Psoas muscle (tissue), 8 donors: ENCODE measurements around the gene USP51. TPM values are rescaled to one million over a fixed set of nuclear protein-coding genes. Genes with fewer than 3 reads are reported as not detected.
A peak's percentile ranks its signal among the peaks of the same experiment; 100 is the strongest.

ENCODE experiments used
- ATAC-seq, 4 donors: fragments of 200-7000 bp; cut with Tn5 transposase; one replicate each; pipeline ENCODE4 v1.9.1; 2020; ENCODE audit warnings: moderate library complexity in 3 of 4, mild to moderate bottlenecking in 2 of 4
- DNase-seq, 2 donors: peaks; one replicate each; pipeline ENCODE4 v3.0.0-alpha.2; 2020
- H3K27ac ChIP-seq: fragments of 200-600 bp; one replicate; pipeline ENCODE4 v1.8.0; 2022
- H3K27me3 ChIP-seq, 3 donors: fragments of 200-600 bp in 1 of 3; one replicate each; pipeline versions ENCODE4 v1.6.1 to v1.8.0; 2013 to 2022; ENCODE audit warnings: low read length in 2 of 3, mild to moderate bottlenecking in 2 of 3, moderate library complexity in 1 of 3; ENCODE audit not compliant: insufficient read depth in 3 of 3
- H3K36me3 ChIP-seq, 2 donors: fragments of 200-600 bp in 1 of 2; one replicate each; pipeline versions ENCODE4 v1.6.1 to v1.8.0; 2013 to 2022; ENCODE audit warnings: low read depth in 1 of 2, mild to moderate bottlenecking in 1 of 2, moderate library complexity in 1 of 2; ENCODE audit not compliant: insufficient read depth in 1 of 2
- H3K4me1 ChIP-seq: fragments of 200-600 bp; one replicate; pipeline ENCODE4 v1.8.0; 2022
- H3K4me3 ChIP-seq: fragments of 200-600 bp; one replicate; pipeline ENCODE4 v1.8.0; 2022; ENCODE audit warnings: mild to moderate bottlenecking
- H3K9me3 ChIP-seq: fragments of 200-600 bp; one replicate; pipeline ENCODE4 v1.8.0; 2022
- WGBS, 3 donors: extraction: QIAGEN DNeasy Blood & Tissue Kit; methylation state at CpG; one replicate each; pipeline versions ENCODE4 v1.1.6 to v1.1.7; 2013; 5-methylcytosine and 5-hydroxymethylcytosine counted together
- intact Hi-C, 2 donors: fragments of 100-400 bp; cut with DNase I; formaldehyde crosslinking; loops; one replicate each; pipeline versions ENCODE4 v1.11.0 to v1.14.2; 2022
- long read RNA-seq, 2 donors: library from polyadenylated mRNA; unstranded; transcript quantifications; one replicate each; pipeline ENCODE4 v2.0.0, GENCODE V29; 2021
- polyA plus RNA-seq, 3 donors: library from polyadenylated mRNA; stranded (reverse); fragments of 200-250 nt; gene quantifications; one replicate each; pipeline ENCODE4 v1.2.3, GENCODE V29; 2013
- total RNA-seq, 4 donors: library from RNA; stranded (reverse); fragmentation: NEBNext Ultra II Directional in 2 of 4; extraction: Animal tissue kit (Norgen Biotek cat#: 25700) in 2 of 4; gene quantifications; one replicate each; pipeline versions ENCODE4 v1.2.1 to v1.2.4, GENCODE V29; 2021 to 2023
- TF ChIP-seq, protein P1 (sequence below): fragments of 200-600 bp; IDR thresholded peaks from one replicate; pipeline ENCODE4 v1.8.0; 2022; ENCODE audit warnings: antibody characterized with exemption
- donor health status: healthy with polysubstance abuse.
- donor health status: DM: no; HTN: no; CAD: no; lungs with moderate emphysema.
- donor health status: Bipolar disorder and iron deficiency.
- donor health status: healthy.
- donor health status: DM: yes; HTN: yes; CAD: no.
- donor health status: DM: no; HTN: no; CAD: no.
- donor health status: DM: no; HTN: no; CAD: no.
- donor health status: DM: yes; HTN: yes; CAD: no.

The USP51 gene
- total RNA-seq (1 to 10 TPM in 1 of 4 donors, under 1 TPM in 3; 0.32 to 1.2 (median 0.42) TPM), polyA plus RNA-seq (under 1 TPM; 0.07 to 0.27 (median 0.27) TPM)
- long read RNA-seq, donor 1, result 0 reads
- long read RNA-seq, donor 2, result 0 reads

DNA sequence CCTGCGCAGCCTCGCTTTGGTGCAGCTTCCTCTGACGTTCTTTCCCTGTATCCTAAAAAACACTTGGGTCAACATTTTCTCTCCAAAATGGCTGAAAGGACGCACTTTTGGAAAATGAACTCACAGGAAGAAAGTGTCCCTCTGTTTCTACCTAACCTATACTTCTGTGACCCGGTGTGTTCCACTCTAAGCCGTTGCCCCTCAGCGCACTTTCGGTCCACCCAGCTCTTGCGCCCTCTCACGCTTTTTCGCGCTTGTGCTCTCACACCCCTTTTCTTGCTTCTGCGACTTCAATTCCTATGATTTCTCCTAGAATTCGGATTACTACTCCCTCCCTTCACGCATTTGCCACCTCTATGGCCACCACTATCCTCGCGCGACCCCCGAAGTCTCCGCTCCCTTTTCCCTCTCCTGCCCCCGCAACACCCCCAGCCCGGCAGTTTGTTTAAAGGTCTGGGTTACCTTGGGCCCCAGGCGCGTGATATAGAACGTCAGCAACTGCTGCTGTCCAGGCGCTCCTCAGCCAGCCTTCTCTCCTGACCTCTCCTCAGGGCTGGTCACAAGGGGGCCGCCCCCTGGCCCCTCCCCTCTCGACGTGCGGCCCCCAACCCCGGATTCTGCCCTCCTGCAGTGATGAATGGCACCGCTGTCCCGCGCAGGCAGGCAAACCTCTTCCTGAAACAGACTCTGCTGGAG is at the start of gene USP51:
Gene USP51, minus strand, starts transcription at position 535 of the 696 bp plus-strand sequence. CDS start 909 bp downstream, outside the sequence.
- Histone ChIP-seq H3K27ac (peak within 1 kb of the TSS; percentile 74), H3K4me1 (no peaks in the 10 kb centered on the region), H3K36me3 (no peaks in the 10 kb centered on the region), H3K9me3 (no peaks in the 10 kb centered on the region), H3K4me3 (peak within 1 kb of the TSS; percentile 77), H3K27me3 (no peaks in the 10 kb centered on the region)
- TF ChIP-seq, protein P1, sequence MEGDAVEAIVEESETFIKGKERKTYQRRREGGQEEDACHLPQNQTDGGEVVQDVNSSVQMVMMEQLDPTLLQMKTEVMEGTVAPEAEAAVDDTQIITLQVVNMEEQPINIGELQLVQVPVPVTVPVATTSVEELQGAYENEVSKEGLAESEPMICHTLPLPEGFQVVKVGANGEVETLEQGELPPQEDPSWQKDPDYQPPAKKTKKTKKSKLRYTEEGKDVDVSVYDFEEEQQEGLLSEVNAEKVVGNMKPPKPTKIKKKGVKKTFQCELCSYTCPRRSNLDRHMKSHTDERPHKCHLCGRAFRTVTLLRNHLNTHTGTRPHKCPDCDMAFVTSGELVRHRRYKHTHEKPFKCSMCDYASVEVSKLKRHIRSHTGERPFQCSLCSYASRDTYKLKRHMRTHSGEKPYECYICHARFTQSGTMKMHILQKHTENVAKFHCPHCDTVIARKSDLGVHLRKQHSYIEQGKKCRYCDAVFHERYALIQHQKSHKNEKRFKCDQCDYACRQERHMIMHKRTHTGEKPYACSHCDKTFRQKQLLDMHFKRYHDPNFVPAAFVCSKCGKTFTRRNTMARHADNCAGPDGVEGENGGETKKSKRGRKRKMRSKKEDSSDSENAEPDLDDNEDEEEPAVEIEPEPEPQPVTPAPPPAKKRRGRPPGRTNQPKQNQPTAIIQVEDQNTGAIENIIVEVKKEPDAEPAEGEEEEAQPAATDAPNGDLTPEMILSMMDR, result no peak
- ATAC-seq (peak; percentile 53 to 63 (median 54)), DNase-seq (peak; percentile 21 to 56)
- WGBS, 3 donors, result 1 to 34% (median 2%) methylated on average over 29 to 34 of the region's 34 CpGs
- intact Hi-C loops, result no loop called here

GRCh38 chrX:55524487-55524886 is 34.8 kb upstream of the USP51 start:
- no peak for DNase-seq
- no peak for ATAC-seq
- Histone ChIP-seq H3K4me3 (no peak overlapping the region), H3K4me1 (no peaks in the 10 kb centered on the region), H3K9me3 (no peaks in the 10 kb centered on the region), H3K36me3 (no peaks in the 10 kb centered on the region), H3K27me3 (peaks cover 0 to 18% (median 0%) of the 10 kb centered on the region in 3 donors), H3K27ac (no peak overlapping the region)
- TF ChIP-seq, protein P1, result no peak
- WGBS, 3 donors, result 30 to 44% (median 38%) methylated on average over 3 of the region's 3 CpGs
- intact Hi-C loops, result no loop called here

- Histone ChIP-seq H3K4me3 (no peak overlapping the region), H3K36me3 (no peaks in the 10 kb centered on the region), H3K27me3 (peaks cover 0 to 18% (median 0%) of the 10 kb centered on the region in 3 donors), H3K9me3 (no peaks in the 10 kb centered on the region), H3K4me1 (no peaks in the 10 kb centered on the region), H3K27ac (no peak overlapping the region)
- no peak for DNase-seq
- intact Hi-C loops, result no loop called here
- 74 to 96% (median 75%) methylated on average over 1 of the region's 1 CpG for WGBS, 3 donors
- ATAC-seq, result no peak
- TF ChIP-seq, protein P1, result no peak
Observed at GRCh38 chrX:55523356-55523755, 33.7 kb upstream of the USP51 start.

DNA sequence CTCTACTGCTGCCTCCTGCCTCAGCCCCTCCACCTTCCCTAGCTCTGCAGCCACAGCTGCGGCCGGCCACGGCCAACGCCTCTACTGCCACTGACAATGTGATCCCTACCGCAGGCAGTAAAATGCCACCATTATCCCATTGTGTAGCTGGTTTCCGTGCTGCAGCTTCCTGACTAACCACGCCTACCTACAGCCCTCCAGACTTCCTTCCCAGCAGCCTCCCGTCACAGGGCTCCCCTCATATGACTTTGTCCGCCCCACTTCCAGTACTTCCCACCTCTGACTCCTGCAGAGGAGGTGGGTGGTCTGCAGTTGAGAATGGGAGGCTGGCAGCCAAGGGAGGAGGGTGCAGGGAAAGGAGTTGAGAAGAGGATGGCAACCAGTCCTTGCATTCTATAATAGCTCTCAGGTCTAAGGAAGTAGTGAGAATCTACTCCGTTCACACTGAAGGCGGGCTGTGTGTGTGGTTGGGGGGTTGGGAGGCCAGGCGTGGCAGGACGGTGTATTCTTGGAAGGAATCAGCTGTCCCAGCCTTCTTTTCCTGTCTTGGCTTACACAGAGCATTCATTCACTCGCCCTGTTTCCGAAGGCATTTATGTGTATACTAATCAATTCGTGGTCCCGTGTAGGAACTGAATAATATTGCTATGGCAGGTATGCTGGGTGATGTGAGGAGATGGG is 33.1 kb upstream of the USP51 start:
- no peaks in the 10 kb centered on the region for H3K4me1 ChIP-seq
- no peak overlapping the region for H3K27ac ChIP-seq
- no peaks in the 10 kb centered on the region for H3K9me3 ChIP-seq
- H3K4me3 ChIP-seq, result no peak overlapping the region
- DNase-seq, result peak in 1 of 2 donors; percentile 36
- no peak for ATAC-seq
- TF ChIP-seq, protein P1, result no peak
- H3K27me3 ChIP-seq, result peaks cover 0 to 18% (median 0%) of the 10 kb centered on the region in 3 donors
- intact Hi-C loops, result no loop called here
- 52 to 63% (median 58%) methylated on average over 16 to 17 of the region's 17 CpGs for WGBS, 3 donors
- H3K36me3 ChIP-seq, result no peaks in the 10 kb centered on the region
